K562 (cell line): ENCODE data around the gene CMSS1. TPM values are rescaled to one million over a fixed set of nuclear protein-coding genes. Genes with fewer than 3 reads are reported as not detected.
A peak's percentile ranks its signal among the peaks of the same experiment; 100 is the strongest.

Source experiments
- CEBPG ChIP-seq, 3 experiments: fragments of 200-800 bp in 1 of 3; sonication (Bioruptor generic) in 1 of 3; sonication (generic) in 1 of 3; formaldehyde crosslinking in 1 of 3; IDR thresholded peaks in 2 of 3; conservative IDR thresholded peaks in 1 of 3; 2 replicates each; pipeline versions ENCODE4 v1.6.1 to v1.8.0; 2016 to 2022; ENCODE audit warnings: missing compliant biosample characterization in 2 of 3, missing genetic modification characterization in 2 of 3, mild to moderate bottlenecking in 1 of 3, missing genetic modification reagents in 1 of 3
- CXXC5 ChIP-seq: fragments of 250-450 bp; sonication (Bioruptor Pico); IDR thresholded peaks from 2 replicates; pipeline ENCODE4 v1.8.0; 2022; ENCODE audit warnings: inconsistent platforms, mild to moderate bottlenecking, moderate library complexity
- NONO ChIP-seq, 2 experiments: fragments of 200-400 bp in 1 of 2; fragments of 450-650 bp in 1 of 2; formaldehyde crosslinking in 1 of 2; IDR thresholded peaks; 2 replicates each; pipeline ENCODE4 v1.6.1; 2017; ENCODE audit warnings: low read depth in 2 of 2, mild to moderate bottlenecking in 2 of 2, moderate library complexity in 2 of 2, low read length in 1 of 2
- PURB ChIP-seq: sonication (generic); formaldehyde crosslinking; IDR thresholded peaks from 2 replicates; pipeline ENCODE4 v1.9.0; 2021; ENCODE audit warnings: low read depth, mild to moderate bottlenecking, missing genetic modification reagents
- TEAD4 ChIP-seq, 2 experiments: sonication (generic) in 1 of 2; formaldehyde crosslinking in 1 of 2; IDR thresholded peaks; 2 replicates each; pipeline versions ENCODE4 v1.6.1 to v1.8.0; 2012 to 2022; ENCODE audit warnings: borderline replicate concordance in 1 of 2, inconsistent platforms in 1 of 2, low read length in 1 of 2, mild to moderate bottlenecking in 1 of 2, missing genetic modification reagents in 1 of 2
- YY1 ChIP-seq, 3 experiments: IDR thresholded peaks; 2 replicates each; pipeline ENCODE4 v1.6.1; 2011; ENCODE audit warnings: low read length in 2 of 3, mild to moderate bottlenecking in 2 of 3, moderate library complexity in 2 of 3, borderline replicate concordance in 1 of 3, control low read depth in 1 of 3, low read depth in 1 of 3; ENCODE audit not compliant: insufficient read depth in 3 of 3, insufficient replicate concordance in 2 of 3, control insufficient read depth in 1 of 3, insufficient read length in 1 of 3; ENCODE audit errors: extremely low read depth in 1 of 3
- ZBTB2 ChIP-seq: fragments of 450-650 bp; IDR thresholded peaks from 2 replicates; pipeline ENCODE4 v1.6.1; 2016; ENCODE audit warnings: antibody characterized with exemption
- polyA plus RNA-seq, 8 experiments: library from polyadenylated mRNA; depleted of rRNA in 4 of 8; stranded (reverse) in 5 of 8; unstranded in 3 of 8; fragments of >200 nt; fragmentation: Nextera tagmentation in 2 of 8; fragmentation: Illumina TruSeq in 1 of 8; extraction: Ambion mirVana in 2 of 8; extraction: Trizol in 1 of 8; gene quantifications; 2 replicates each; pipeline versions ENCODE4 v1.2.1 to v1.2.3, GENCODE V29; 2011 to 2014; ENCODE audit warnings: inconsistent platforms in 1 of 8, missing spikeins in 1 of 8
- total RNA-seq, 7 experiments: library from RNA; depleted of rRNA in 6 of 7; stranded (reverse); fragments of >200 nt in 6 of 7; fragmentation: Illumina TruSeq in 2 of 7; extraction: Trizol in 2 of 7; gene quantifications; 2 replicates each; pipeline versions ENCODE4 v1.2.1 to v1.2.3, GENCODE V29; 2011 to 2021; ENCODE audit warnings: low replicate concordance in 1 of 7
- TF ChIP-seq, protein P1 (sequence below): sonication (generic); formaldehyde crosslinking; IDR thresholded peaks from 2 replicates; pipeline ENCODE4 v1.8.0; 2023; ENCODE audit warnings: missing genetic modification reagents, mild to moderate bottlenecking, borderline replicate concordance
- TF ChIP-seq, protein P2 (sequence below): fragments of 250-450 bp; sonication (Bioruptor Pico); IDR thresholded peaks from 2 replicates; pipeline ENCODE4 v1.4.0; 2020; ENCODE audit warnings: mild to moderate bottlenecking, moderate library complexity
- TF ChIP-seq, protein P3 (sequence below): fragments of 450-650 bp; IDR thresholded peaks from 2 replicates; pipeline ENCODE4 v1.6.1; 2014; ENCODE audit warnings: low read depth, mild to moderate bottlenecking, moderate library complexity, borderline replicate concordance

Gene CMSS1
- total and polyA plus RNA-seq, 9 of the 15 experiments (the other 6 are each of a cell fraction or from before 2014, with no cell fraction given) = 46.9 to 109 (median 72.3) TPM

DNA sequence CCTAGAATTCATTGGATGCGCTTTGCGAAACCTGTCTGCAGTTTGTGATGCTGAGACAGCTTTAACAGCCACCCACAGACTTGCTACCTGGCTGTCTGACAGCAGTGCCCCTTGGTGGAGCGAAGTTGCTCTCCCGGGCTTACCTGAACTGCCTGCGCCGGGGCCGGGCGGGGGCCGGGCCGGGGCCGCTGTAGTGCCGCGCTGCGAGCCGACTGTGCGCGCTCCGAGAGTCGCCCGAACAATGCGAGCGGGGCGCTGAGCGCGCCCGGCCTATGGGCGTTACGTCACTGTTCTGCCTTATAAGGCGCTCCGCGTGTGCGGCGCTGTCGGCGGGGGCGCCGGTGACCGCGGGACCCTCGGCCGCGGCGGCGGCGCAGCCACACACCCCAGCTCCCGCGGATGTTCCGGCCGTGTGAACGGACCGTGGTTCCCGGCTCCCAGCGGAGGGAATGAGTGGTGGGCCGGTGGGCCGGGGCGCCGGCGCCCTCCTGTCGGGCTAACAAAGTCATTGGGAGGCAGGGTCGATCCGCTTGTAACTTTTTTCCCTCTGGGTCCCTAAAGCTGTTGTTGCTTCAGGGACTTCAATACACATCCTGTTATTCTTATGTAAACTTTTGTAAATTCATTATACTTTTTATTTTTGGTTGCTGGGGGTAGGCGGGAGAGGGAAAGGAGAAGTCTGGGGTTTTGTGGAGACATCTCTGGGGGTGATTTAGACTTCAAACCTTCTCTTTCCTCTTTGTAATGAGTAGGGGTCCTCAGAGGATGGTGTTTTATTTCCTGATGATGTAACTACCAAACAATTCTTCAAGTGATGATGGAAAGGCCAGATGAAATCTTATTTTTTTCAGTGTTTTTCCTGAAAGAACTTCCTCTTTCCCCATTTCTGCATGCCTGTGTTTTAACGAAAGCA lies 58.5 kb downstream of the CMSS1 start (continued):
- TF ChIP-seq ZBTB2 (no peak), NONO (IDR thresholded peaks at IDR 0.05; ENCODE audit: low read depth in 2 of 2, low read length in 1 of 2) (peak; percentile 37 to 71; a peak in 1 of 4 replicates), PURB (CRISPR knock-in tag) (no peak), YY1 (IDR thresholded peaks at IDR 0.05; ENCODE audit: borderline replicate concordance in 1 of 3, control insufficient read depth in 1 of 3, extremely low read depth in 1 of 3, insufficient read depth in 3 of 3, insufficient read length in 1 of 3, insufficient replicate concordance in 2 of 3, low read depth in 1 of 3, low read length in 2 of 3) (peak in 2 of 3 experiments; percentile 23 to 29), CXXC5 (CRISPR knock-in tag) (peak; percentile 84), TEAD4 (IDR thresholded peaks at IDR 0.05; ENCODE audit: low read length) (peak; percentile 20; the same call in 1 of the 2 replicates), TEAD4 (CRISPR knock-in tag; IDR thresholded peaks at IDR 0.05; ENCODE audit: borderline replicate concordance) (no peak), CEBPG (CRISPR knock-in tag; IDR thresholded peaks at IDR 0.05) (peak; percentile 48; the same call in 1 of the 2 replicates), CEBPG (tag; conservative IDR thresholded peaks at IDR 0.05 in 1 of 2, IDR thresholded peaks at IDR 0.05 in 1 of 2) (peak; percentile 57 to 64)
- TF ChIP-seq, protein P1, sequence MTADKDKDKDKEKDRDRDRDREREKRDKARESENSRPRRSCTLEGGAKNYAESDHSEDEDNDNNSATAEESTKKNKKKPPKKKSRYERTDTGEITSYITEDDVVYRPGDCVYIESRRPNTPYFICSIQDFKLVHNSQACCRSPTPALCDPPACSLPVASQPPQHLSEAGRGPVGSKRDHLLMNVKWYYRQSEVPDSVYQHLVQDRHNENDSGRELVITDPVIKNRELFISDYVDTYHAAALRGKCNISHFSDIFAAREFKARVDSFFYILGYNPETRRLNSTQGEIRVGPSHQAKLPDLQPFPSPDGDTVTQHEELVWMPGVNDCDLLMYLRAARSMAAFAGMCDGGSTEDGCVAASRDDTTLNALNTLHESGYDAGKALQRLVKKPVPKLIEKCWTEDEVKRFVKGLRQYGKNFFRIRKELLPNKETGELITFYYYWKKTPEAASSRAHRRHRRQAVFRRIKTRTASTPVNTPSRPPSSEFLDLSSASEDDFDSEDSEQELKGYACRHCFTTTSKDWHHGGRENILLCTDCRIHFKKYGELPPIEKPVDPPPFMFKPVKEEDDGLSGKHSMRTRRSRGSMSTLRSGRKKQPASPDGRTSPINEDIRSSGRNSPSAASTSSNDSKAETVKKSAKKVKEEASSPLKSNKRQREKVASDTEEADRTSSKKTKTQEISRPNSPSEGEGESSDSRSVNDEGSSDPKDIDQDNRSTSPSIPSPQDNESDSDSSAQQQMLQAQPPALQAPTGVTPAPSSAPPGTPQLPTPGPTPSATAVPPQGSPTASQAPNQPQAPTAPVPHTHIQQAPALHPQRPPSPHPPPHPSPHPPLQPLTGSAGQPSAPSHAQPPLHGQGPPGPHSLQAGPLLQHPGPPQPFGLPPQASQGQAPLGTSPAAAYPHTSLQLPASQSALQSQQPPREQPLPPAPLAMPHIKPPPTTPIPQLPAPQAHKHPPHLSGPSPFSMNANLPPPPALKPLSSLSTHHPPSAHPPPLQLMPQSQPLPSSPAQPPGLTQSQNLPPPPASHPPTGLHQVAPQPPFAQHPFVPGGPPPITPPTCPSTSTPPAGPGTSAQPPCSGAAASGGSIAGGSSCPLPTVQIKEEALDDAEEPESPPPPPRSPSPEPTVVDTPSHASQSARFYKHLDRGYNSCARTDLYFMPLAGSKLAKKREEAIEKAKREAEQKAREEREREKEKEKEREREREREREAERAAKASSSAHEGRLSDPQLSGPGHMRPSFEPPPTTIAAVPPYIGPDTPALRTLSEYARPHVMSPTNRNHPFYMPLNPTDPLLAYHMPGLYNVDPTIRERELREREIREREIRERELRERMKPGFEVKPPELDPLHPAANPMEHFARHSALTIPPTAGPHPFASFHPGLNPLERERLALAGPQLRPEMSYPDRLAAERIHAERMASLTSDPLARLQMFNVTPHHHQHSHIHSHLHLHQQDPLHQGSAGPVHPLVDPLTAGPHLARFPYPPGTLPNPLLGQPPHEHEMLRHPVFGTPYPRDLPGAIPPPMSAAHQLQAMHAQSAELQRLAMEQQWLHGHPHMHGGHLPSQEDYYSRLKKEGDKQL (CRISPR knock-in tag) = no peak
- TF ChIP-seq, protein P2, sequence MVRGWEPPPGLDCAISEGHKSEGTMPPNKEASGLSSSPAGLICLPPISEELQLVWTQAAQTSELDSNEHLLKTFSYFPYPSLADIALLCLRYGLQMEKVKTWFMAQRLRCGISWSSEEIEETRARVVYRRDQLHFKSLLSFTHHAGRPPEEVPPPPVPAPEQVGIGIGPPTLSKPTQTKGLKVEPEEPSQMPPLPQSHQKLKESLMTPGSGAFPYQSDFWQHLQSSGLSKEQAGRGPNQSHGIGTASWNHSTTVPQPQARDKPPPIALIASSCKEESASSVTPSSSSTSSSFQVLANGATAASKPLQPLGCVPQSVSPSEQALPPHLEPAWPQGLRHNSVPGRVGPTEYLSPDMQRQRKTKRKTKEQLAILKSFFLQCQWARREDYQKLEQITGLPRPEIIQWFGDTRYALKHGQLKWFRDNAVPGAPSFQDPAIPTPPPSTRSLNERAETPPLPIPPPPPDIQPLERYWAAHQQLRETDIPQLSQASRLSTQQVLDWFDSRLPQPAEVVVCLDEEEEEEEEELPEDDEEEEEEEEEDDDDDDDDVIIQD = 0 out of 2 replicates have a peak, but pooled peaks have one; percentile 28
- TF ChIP-seq, protein P3, sequence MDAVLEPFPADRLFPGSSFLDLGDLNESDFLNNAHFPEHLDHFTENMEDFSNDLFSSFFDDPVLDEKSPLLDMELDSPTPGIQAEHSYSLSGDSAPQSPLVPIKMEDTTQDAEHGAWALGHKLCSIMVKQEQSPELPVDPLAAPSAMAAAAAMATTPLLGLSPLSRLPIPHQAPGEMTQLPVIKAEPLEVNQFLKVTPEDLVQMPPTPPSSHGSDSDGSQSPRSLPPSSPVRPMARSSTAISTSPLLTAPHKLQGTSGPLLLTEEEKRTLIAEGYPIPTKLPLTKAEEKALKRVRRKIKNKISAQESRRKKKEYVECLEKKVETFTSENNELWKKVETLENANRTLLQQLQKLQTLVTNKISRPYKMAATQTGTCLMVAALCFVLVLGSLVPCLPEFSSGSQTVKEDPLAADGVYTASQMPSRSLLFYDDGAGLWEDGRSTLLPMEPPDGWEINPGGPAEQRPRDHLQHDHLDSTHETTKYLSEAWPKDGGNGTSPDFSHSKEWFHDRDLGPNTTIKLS = 0 out of 2 replicates have a peak, but pooled peaks have one; percentile 25
